ENCODE results near the gene NDFIP2.

- TF ChIP-seq CTCF (conservative IDR thresholded peaks at IDR 0.05; ENCODE audit: low read length) = no peak
- TF ChIP-seq EZH2phosphoT487 (IDR thresholded peaks at IDR 0.05; ENCODE audit: borderline replicate concordance) = no peak
Observed at GRCh38 chr13:79557666-79558065, 76.7 kb downstream of the NDFIP2 start.

All from Loucy (cell line).